PC-3 (cell line): ENCODE data around the gene TFEB. TPM values are rescaled to one million over a fixed set of nuclear protein-coding genes. Genes with fewer than 3 reads are reported as not detected.

Experiments used
- ATAC-seq: fragments of 200-7000 bp; cut with Tn5 transposase; 2 replicates; pipeline ENCODE4 v1.9.1; 2020; ENCODE audit warnings: mild to moderate bottlenecking, moderate library complexity
- BruUV-seq: library from RNA; stranded (reverse); fragments of 400-500 nt; replicated peaks from 2 replicates; lab custom pipeline; 2021; lab: Mats Ljungman, UMichigan
- CTCF ChIA-PET: fragments of 300-600 bp; sonication (Branson Sonifier 250); formaldehyde crosslinking; loops from one replicate; lab custom pipeline; 2022; ENCODE audit warnings: antibody characterized with exemption; lab: Charles Lee
- POLR2A ChIA-PET: fragments of 300-600 bp; sonication (Branson Sonifier 250); formaldehyde crosslinking; loops from one replicate; lab custom pipeline; 2022; ENCODE audit warnings: antibody characterized with exemption; ENCODE audit not compliant: unreplicated experiment; lab: Charles Lee
- DNase-seq: peaks from one replicate; pipeline ENCODE4 v3.0.0-alpha.2; 2015
- H2AFZ ChIP-seq: fragments of 300-600 bp; sonication (generic); 2 replicates; pipeline ENCODE4 v1.6.0; 2016; ENCODE audit warnings: antibody characterized with exemption, low read length
- H3F3A ChIP-seq: fragments of 300-600 bp; sonication (generic); one replicate; pipeline ENCODE4 v1.6.0; 2017; ENCODE audit warnings: antibody characterized with exemption, low read length, control low read depth, mild to moderate bottlenecking; ENCODE audit not compliant: unreplicated experiment
- H3K27ac ChIP-seq: fragments of 300-600 bp; sonication (generic); 2 replicates; pipeline ENCODE4 v1.5.1; 2016; ENCODE audit warnings: mild to moderate bottlenecking, low read length
- H3K27me3 ChIP-seq: fragments of 300-600 bp; sonication (generic); 2 replicates; pipeline ENCODE4 v1.6.1; 2016; ENCODE audit warnings: low read length, mixed read lengths
- H3K36me3 ChIP-seq: fragments of 300-600 bp; sonication (generic); 2 replicates; pipeline ENCODE4 v1.6.1; 2016; ENCODE audit warnings: low read depth, mixed run types, low read length, mixed read lengths
- H3K4me1 ChIP-seq: fragments of 300-600 bp; sonication (generic); 2 replicates; pipeline ENCODE4 v1.5.1; 2016; ENCODE audit warnings: low read length; ENCODE audit not compliant: insufficient read depth
- H3K4me2 ChIP-seq: fragments of 300-600 bp; sonication (generic); 2 replicates; pipeline ENCODE4 v1.6.0; 2016; ENCODE audit warnings: low read length
- H3K4me3 ChIP-seq: fragments of 300-600 bp; sonication (generic); 2 replicates; pipeline ENCODE4 v1.5.1; 2016; ENCODE audit warnings: mild to moderate bottlenecking, low read length, mixed read lengths
- H3K79me2 ChIP-seq: fragments of 300-600 bp; sonication (generic); 2 replicates; pipeline ENCODE4 v1.6.1; 2017; ENCODE audit warnings: low read length, mixed read lengths
- H3K9ac ChIP-seq: fragments of 300-600 bp; sonication (generic); 2 replicates; pipeline ENCODE4 v1.6.0; 2016; ENCODE audit warnings: mild to moderate bottlenecking, low read length
- H3K9me2 ChIP-seq: fragments of 300-600 bp; sonication (generic); replicated peaks from 2 replicates; pipeline ENCODE4 v1.6.1; 2016; ENCODE audit warnings: mixed run types, low read length, mixed read lengths
- H3K9me3 ChIP-seq: fragments of 300-600 bp; sonication (generic); 2 replicates; pipeline ENCODE4 v1.6.1; 2016; ENCODE audit warnings: low read length, mixed read lengths
- H4K20me1 ChIP-seq: fragments of 300-600 bp; sonication (generic); 2 replicates; pipeline ENCODE4 v1.6.1; 2016; ENCODE audit warnings: low read length, mixed read lengths
- CTCF ChIP-seq: fragments of 300-600 bp; sonication (generic); conservative IDR thresholded peaks from 2 replicates; pipeline ENCODE4 v1.5.1; 2017; ENCODE audit warnings: antibody characterized with exemption, low read depth, mild to moderate bottlenecking, low read length
- EZH2 ChIP-seq: fragments of 300-600 bp; sonication (generic); IDR thresholded peaks from one replicate; pipeline ENCODE4 v1.6.1; 2017; ENCODE audit warnings: antibody characterized with exemption, mild to moderate bottlenecking, low read length; ENCODE audit not compliant: unreplicated experiment
- EZH2phosphoT487 ChIP-seq: fragments of 300-600 bp; sonication (generic); IDR thresholded peaks from 2 replicates; pipeline ENCODE4 v1.6.1; 2018; ENCODE audit warnings: mild to moderate bottlenecking, antibody characterized with exemption, low read length, borderline replicate concordance
- intact Hi-C: fragments of 100-400 bp; cut with micrococcal nuclease; formaldehyde crosslinking; loops from 2 replicates; pipeline ENCODE4 v1.9.0; 2023
- total RNA-seq: library from RNA; depleted of rRNA; stranded (reverse); fragments of >200 nt; gene quantifications from 2 replicates; pipeline ENCODE4 v1.2.3, GENCODE V29; 2014

The TFEB gene
- total RNA-seq, 1 experiment from 2014 or later: 4.2 TPM

GRCh38 chr6:41708856-41709255 lies 26.6 kb downstream of the TFEB start:
- no peaks in the 10 kb centered on the region for H3K9me2 ChIP-seq
- no peak overlapping the region for H3K4me2 ChIP-seq
- no TSS peak for BruUV-seq
- no peak overlapping the region for H2AFZ ChIP-seq
- POLR2A ChIA-PET: no interaction called here
- H3K4me3 ChIP-seq: no peak overlapping the region
- intact Hi-C loops: no loop called here
- DNase-seq (no peak), ATAC-seq (no peak)
- no peaks in the 10 kb centered on the region for H3K36me3 ChIP-seq
- H3K4me1 ChIP-seq: peaks cover 37% of the 10 kb centered on the region
- H3K9me3 ChIP-seq: no peaks in the 10 kb centered on the region
- H3K27me3 ChIP-seq: no peaks in the 10 kb centered on the region
- TF ChIP-seq EZH2 (no peak), CTCF (no peak), EZH2phosphoT487 (no peak)
- H4K20me1 ChIP-seq: no peaks in the 10 kb centered on the region
- H3F3A ChIP-seq: no peaks in the 10 kb centered on the region
- CTCF ChIA-PET: no interaction called here
- no peak overlapping the region for H3K27ac ChIP-seq
- H3K9ac ChIP-seq: no peak overlapping the region
- H3K79me2 ChIP-seq: no peaks in the 10 kb centered on the region

GRCh38 chr6:41707565-41708200 lies 27.7 kb downstream of the TFEB start:
- H2AFZ ChIP-seq: no peak overlapping the region
- no peaks in the 10 kb centered on the region for H3K9me3 ChIP-seq
- DNase-seq: no peak
- H3K79me2 ChIP-seq: no peaks in the 10 kb centered on the region
- H3K9me2 ChIP-seq: no peaks in the 10 kb centered on the region
- intact Hi-C loops: no loop called here
- no peak for ATAC-seq
- BruUV-seq: no TSS peak
- no peaks in the 10 kb centered on the region for H3K36me3 ChIP-seq
- H3K4me3 ChIP-seq: no peak overlapping the region
- no peak overlapping the region for H3K9ac ChIP-seq
- TF ChIP-seq EZH2: no peak
- TF ChIP-seq EZH2phosphoT487: no peak
- no peak for TF ChIP-seq CTCF
- no peaks in the 10 kb centered on the region for H3K27me3 ChIP-seq
- ChIA-PET POLR2A (no interaction called here), CTCF (interaction anchor here (0.6 kb wide), 1 partner anchor 550 kb away, joined by 3 read pairs; no protein-coding TSS in a partner anchor)
- H3F3A ChIP-seq: no peaks in the 10 kb centered on the region
- H3K27ac ChIP-seq: no peak overlapping the region
- no peaks in the 10 kb centered on the region for H4K20me1 ChIP-seq
- peaks cover 25% of the 10 kb centered on the region for H3K4me1 ChIP-seq
- no peak overlapping the region for H3K4me2 ChIP-seq

GRCh38 chr6:41706876-41707564 lies 28.4 kb downstream of the TFEB start:
- ChIA-PET CTCF (interaction anchor here (0.6 kb wide), 1 partner anchor 550 kb away, joined by 3 read pairs; no protein-coding TSS in a partner anchor), POLR2A (no interaction called here)
- Histone ChIP-seq H3K9ac (no peak overlapping the region), H3K27me3 (no peaks in the 10 kb centered on the region), H3K9me2 (no peaks in the 10 kb centered on the region), H3K4me2 (no peak overlapping the region), H3K9me3 (no peaks in the 10 kb centered on the region), H3K36me3 (no peaks in the 10 kb centered on the region), H3K79me2 (no peaks in the 10 kb centered on the region), H4K20me1 (no peaks in the 10 kb centered on the region), H3F3A (no peaks in the 10 kb centered on the region), H3K4me3 (no peak overlapping the region), H3K4me1 (peaks cover 21% of the 10 kb centered on the region), H3K27ac (no peak overlapping the region), H2AFZ (no peak overlapping the region)
- intact Hi-C loops: no loop called here
- TF ChIP-seq EZH2 (no peak), CTCF (no peak), EZH2phosphoT487 (no peak)
- DNase-seq (no peak), ATAC-seq (no peak)
- no TSS peak for BruUV-seq
